Measurements from ENCODE around the gene CARD10. TPM values are rescaled to one million over a fixed set of nuclear protein-coding genes. Genes with fewer than 3 reads are reported as not detected.

CARD10 gene
- polyA plus RNA-seq, 1 of the 3 experiments (the other 2 are of a cell fraction): 14.5 TPM

DNA sequence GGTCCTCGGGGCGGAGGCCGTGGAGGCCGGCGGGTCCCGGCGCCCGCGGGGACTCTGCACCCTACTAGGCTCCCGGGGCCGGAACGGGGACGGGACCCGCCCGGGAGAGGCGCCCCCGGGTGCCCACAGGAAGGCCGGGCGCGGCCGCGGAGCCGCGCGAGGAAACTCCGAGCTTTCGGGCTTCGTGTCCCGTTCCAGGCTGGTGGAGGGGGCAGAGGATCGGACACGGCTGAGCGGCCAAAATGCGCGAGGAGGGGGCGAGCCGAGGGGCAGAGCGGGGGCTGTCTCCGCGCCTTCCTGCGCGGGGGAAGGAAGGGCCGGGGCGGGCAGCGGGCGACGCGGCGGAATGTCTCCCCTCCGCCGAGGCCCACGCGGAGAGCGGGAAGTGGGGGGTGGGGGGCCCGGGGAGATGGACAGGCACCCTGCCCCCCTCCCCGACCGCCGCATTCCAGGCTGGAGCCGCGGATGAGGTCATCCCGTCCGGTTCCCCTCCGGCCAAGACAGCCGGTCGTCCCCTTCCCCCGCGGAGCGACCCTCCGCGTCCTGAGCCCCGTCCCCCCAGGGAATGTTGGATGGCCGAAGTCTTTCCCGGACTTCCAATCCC, 41.5 kb upstream of the CARD10 start:
- TF ChIP-seq ELF1 (IDR thresholded peaks at IDR 0.05) (no peak), EP300 (IDR thresholded peaks at IDR 0.05; ENCODE audit: borderline replicate concordance in 1 of 2, low read depth in 1 of 2, low read length in 1 of 2) (0 out of 4 replicates have a peak, but pooled peaks of 1 of the 2 experiments have one; percentile 20), RCOR1 (IDR thresholded peaks at IDR 0.05; ENCODE audit: low read length) (no peak), TCF12 (IDR thresholded peaks at IDR 0.05) (no peak; the same call in 1 of the 2 replicates), TEAD4 (IDR thresholded peaks at IDR 0.05; ENCODE audit: borderline replicate concordance, insufficient read depth) (peak; percentile 84; the same call in 1 of the 2 replicates), PBX3 (IDR thresholded peaks at IDR 0.05) (peak; percentile 79), MAX (IDR thresholded peaks at IDR 0.05; ENCODE audit: low read depth) (peak; percentile 65; the same call in 1 of the 2 replicates), TAF1 (IDR thresholded peaks at IDR 0.05; ENCODE audit: borderline replicate concordance, low read depth, low read length) (0 out of 2 replicates have a peak, but pooled peaks have one; percentile 17)
- Histone ChIP-seq H3K27me3 (ENCODE audit: insufficient read depth) (no peaks in the 10 kb centered on the region), H3K9ac (peak overlapping the region; percentile 98), H2AFZ (ENCODE audit: low read depth) (no peak overlapping the region), H3K36me3 (replicated peaks in 1 of 2; ENCODE audit: control insufficient read depth in 1 of 2, insufficient read depth in 2 of 2, low read length in 1 of 2) (peaks cover 0 to 1% of the 10 kb centered on the region in 2 experiments), H3K4me1 (ENCODE audit: control insufficient read depth in 1 of 2, insufficient read depth in 2 of 2, low read depth in 1 of 2, low read length in 1 of 2) (peaks cover 10 to 28% of the 10 kb centered on the region in 2 experiments; a peak in 3 of 4 replicates), H3K4me2 (peak overlapping the region; percentile 99), H3K27ac (ENCODE audit: low read depth in 2 of 2, low read length in 1 of 2) (peak overlapping the region in 1 of 2 experiments; percentile 96; a peak in 2 of 4 replicates), H3K79me2 (ENCODE audit: insufficient read depth) (peaks cover 51% of the 10 kb centered on the region), H3K9me3 (no peaks in the 10 kb centered on the region), H3K4me3 (ENCODE audit: low read depth in 2 of 2, low read length in 1 of 2) (peak overlapping the region; percentile 56 to 75), H3F3A (replicated peaks; ENCODE audit: insufficient read depth) (peaks cover 47% of the 10 kb centered on the region), H3K9me2 (no peaks in the 10 kb centered on the region), H4K20me1 (ENCODE audit: insufficient read depth) (peaks cover 36% of the 10 kb centered on the region)
- DNase-seq: peak; percentile 65
- POLR2A ChIA-PET: interaction anchor here (1.3 kb wide), 1 partner anchor 12 kb away, joined by 4 read pairs; no protein-coding TSS in a partner anchor
- 1% methylated on average over 24 of the region's 72 CpGs for WGBS (ENCODE audit: low lambda C conversion rate)
- CTCF ChIA-PET: interaction anchor here (0.7 to 20.5 kb wide), 22 partner anchors 9 to 301 kb away, joined by 3 to 647 read pairs (median 5); partner anchors contain the start of genes CARD10, ELFN2 and MFNG

DNA sequence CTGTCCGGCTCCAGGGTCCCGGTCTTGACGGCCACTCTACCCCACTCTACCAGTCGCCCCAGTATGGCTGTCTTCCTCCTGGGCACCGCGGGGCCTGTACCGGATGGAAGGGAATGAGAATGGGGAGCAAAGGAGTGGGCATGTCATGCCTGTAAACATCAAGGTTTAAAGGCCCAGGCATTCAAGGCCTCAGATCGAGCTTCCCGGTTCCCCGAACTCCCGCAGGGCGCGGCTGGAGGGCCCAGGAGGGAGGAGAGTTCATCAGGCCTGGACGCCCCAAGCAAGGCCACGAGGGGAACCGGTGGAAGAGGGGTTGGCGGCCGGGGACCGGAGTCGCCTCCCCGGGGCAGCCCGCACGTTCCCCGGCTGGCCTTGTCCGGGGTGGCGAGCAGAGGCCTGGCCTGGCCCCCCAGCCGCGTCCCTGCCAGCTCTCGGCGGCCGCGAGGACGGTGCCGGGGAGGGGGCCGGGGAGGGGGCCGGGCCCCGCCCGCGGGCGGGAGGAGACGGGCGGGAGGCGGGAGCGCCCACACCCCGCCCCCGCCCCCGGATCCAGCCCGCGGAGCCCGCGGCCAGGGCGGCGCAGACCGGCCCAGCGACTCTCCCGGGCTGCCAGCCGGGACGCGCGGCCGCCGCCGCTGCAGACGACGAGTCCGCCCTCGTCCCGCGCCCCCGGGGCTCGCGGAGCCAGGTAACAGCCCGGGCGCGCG, 40.8 kb upstream of the CARD10 start, which contains the start of gene CDC42EP1:
Gene CDC42EP1, plus strand, starts transcription at position 580 of the 707 bp plus-strand sequence. CDS start 5,870 bp downstream, outside the sequence.
- Histone ChIP-seq H3K4me3 (ENCODE audit: low read depth in 2 of 2, low read length in 1 of 2) (peak within 1 kb of the TSS; percentile 56 to 75), H3K27ac (ENCODE audit: low read depth in 2 of 2, low read length in 1 of 2) (peak within 1 kb of the TSS in 1 of 2 experiments; percentile 96; a peak in 2 of 4 replicates), H3K79me2 (ENCODE audit: insufficient read depth) (peaks cover 45% of the 10 kb centered on the region), H3K36me3 (replicated peaks in 1 of 2; ENCODE audit: control insufficient read depth in 1 of 2, insufficient read depth in 2 of 2, low read length in 1 of 2) (no peaks in the 10 kb centered on the region), H3K9ac (peak within 1 kb of the TSS; percentile 98), H3F3A (replicated peaks; ENCODE audit: insufficient read depth) (peaks cover 47% of the 10 kb centered on the region), H3K4me1 (ENCODE audit: control insufficient read depth in 1 of 2, insufficient read depth in 2 of 2, low read depth in 1 of 2, low read length in 1 of 2) (peaks cover 10 to 28% of the 10 kb centered on the region in 2 experiments; a peak in 3 of 4 replicates), H3K4me2 (peak within 1 kb of the TSS; percentile 99), H3K9me3 (no peaks in the 10 kb centered on the region), H2AFZ (ENCODE audit: low read depth) (no peak within 1 kb of the TSS; the same call in 1 of the 2 replicates), H4K20me1 (ENCODE audit: insufficient read depth) (peaks cover 30% of the 10 kb centered on the region), H3K27me3 (ENCODE audit: insufficient read depth) (no peaks in the 10 kb centered on the region), H3K9me2 (no peaks in the 10 kb centered on the region)
- 85% methylated on average over 13 of the region's 76 CpGs for WGBS (ENCODE audit: low lambda C conversion rate)
- CTCF ChIA-PET: interaction anchor here (0.7 to 20.5 kb wide), 5 partner anchors 15 to 77 kb away, joined by 3 to 647 read pairs (median 5); no protein-coding TSS in a partner anchor
- TF ChIP-seq POLR2AphosphoS5 (IDR thresholded peaks at IDR 0.05; ENCODE audit: low read depth, low read length) (peak; percentile 55), RAD21 (IDR thresholded peaks at IDR 0.05; ENCODE audit: low read length) (no peak), MEF2A (IDR thresholded peaks at IDR 0.05; ENCODE audit: borderline replicate concordance, low read depth) (no peak), FOSL2 (IDR thresholded peaks at IDR 0.05; ENCODE audit: borderline replicate concordance, low read depth) (no peak), TAF1 (IDR thresholded peaks at IDR 0.05; ENCODE audit: borderline replicate concordance, low read depth, low read length) (no peak), RCOR1 (IDR thresholded peaks at IDR 0.05; ENCODE audit: low read length) (no peak), NRF1 (IDR thresholded peaks at IDR 0.05; ENCODE audit: low read depth, low read length) (no peak), EP300 (IDR thresholded peaks at IDR 0.05; ENCODE audit: borderline replicate concordance in 1 of 2, low read depth in 1 of 2, low read length in 1 of 2) (0 out of 4 replicates have a peak, but pooled peaks of 1 of the 2 experiments have one; percentile 0), NFIC (IDR thresholded peaks at IDR 0.05; ENCODE audit: borderline replicate concordance) (no peak), SIN3A (IDR thresholded peaks at IDR 0.05; ENCODE audit: borderline replicate concordance, low read depth, low read length) (no peak)
- peak; percentile 79 for DNase-seq
- POLR2A ChIA-PET: no interaction called here

Data from SK-N-SH (cell line).